HEK293T (cell line): ENCODE data around the gene DNPEP.

Experiments used
- CTCF ChIA-PET: fragments of 350-600 bp; formaldehyde crosslinking; extraction: SDS; loops from one replicate; lab custom pipeline; 2021; ENCODE audit warnings: antibody characterized with exemption, inconsistent platforms; lab: Yijun Ruan, JAX
- POLR2A ChIA-PET: fragments of 350-600 bp; formaldehyde crosslinking; extraction: SDS; loops from one replicate; lab custom pipeline; 2020; ENCODE audit warnings: antibody characterized with exemption, inconsistent platforms; lab: Yijun Ruan, JAX
- DNase-seq: peaks from one replicate; pipeline ENCODE4 v3.0.0; 2012; ENCODE audit warnings: mixed read lengths; ENCODE audit errors: extremely low spot score
- ARNT ChIP-seq: fragments of 450-650 bp; IDR thresholded peaks from 2 replicates; pipeline ENCODE4 v1.6.1; 2017; ENCODE audit warnings: mild to moderate bottlenecking
- BHLHE40 ChIP-seq: fragments of 450-650 bp; IDR thresholded peaks from 2 replicates; pipeline ENCODE4 v1.6.1; 2016; ENCODE audit warnings: mild to moderate bottlenecking, moderate library complexity, borderline replicate concordance
- CTBP1 ChIP-seq: fragments of 450-650 bp; IDR thresholded peaks from 2 replicates; pipeline ENCODE4 v1.6.1; 2016; ENCODE audit warnings: borderline replicate concordance
- ELF4 ChIP-seq: fragments of 450-650 bp; IDR thresholded peaks from 2 replicates; pipeline ENCODE4 v1.6.1; 2017; ENCODE audit warnings: antibody characterized with exemption
- FOXA1 ChIP-seq: fragments of 450-650 bp; IDR thresholded peaks from 2 replicates; pipeline ENCODE4 v1.6.1; 2016; ENCODE audit warnings: mild to moderate bottlenecking
- FOXK2 ChIP-seq: fragments of 450-650 bp; IDR thresholded peaks from 2 replicates; pipeline ENCODE4 v1.6.1; 2016; ENCODE audit warnings: mild to moderate bottlenecking
- FOXM1 ChIP-seq: fragments of 450-650 bp; IDR thresholded peaks from 2 replicates; pipeline ENCODE4 v1.6.1; 2017; ENCODE audit warnings: mild to moderate bottlenecking, borderline replicate concordance
- HDGF ChIP-seq: fragments of 450-650 bp; IDR thresholded peaks from 2 replicates; pipeline ENCODE4 v1.6.1; 2017; ENCODE audit warnings: antibody characterized with exemption, borderline replicate concordance
- L3MBTL2 ChIP-seq: fragments of 450-650 bp; conservative IDR thresholded peaks from 2 replicates; pipeline ENCODE4 v1.6.1; 2016; ENCODE audit warnings: mild to moderate bottlenecking
- LEF1 ChIP-seq: fragments of 450-650 bp; IDR thresholded peaks from 2 replicates; pipeline ENCODE4 v1.6.1; 2017; ENCODE audit warnings: mild to moderate bottlenecking, borderline replicate concordance
- NFRKB ChIP-seq: fragments of 450-650 bp; IDR thresholded peaks from 2 replicates; pipeline ENCODE4 v1.6.1; 2016; ENCODE audit warnings: mild to moderate bottlenecking, moderate library complexity
- PKNOX1 ChIP-seq: fragments of 450-650 bp; IDR thresholded peaks from 2 replicates; pipeline ENCODE4 v1.6.1; 2016
- SP1 ChIP-seq: fragments of 450-650 bp; IDR thresholded peaks from 2 replicates; pipeline ENCODE4 v1.6.1; 2017
- SUZ12 ChIP-seq: fragments of 450-650 bp; IDR thresholded peaks from 2 replicates; pipeline ENCODE4 v1.6.1; 2016; ENCODE audit warnings: mild to moderate bottlenecking
- TARDBP ChIP-seq: fragments of 450-650 bp; IDR thresholded peaks from 2 replicates; pipeline ENCODE4 v1.6.1; 2016
- ZNF384 ChIP-seq: fragments of 450-650 bp; IDR thresholded peaks from 2 replicates; pipeline ENCODE4 v1.6.1; 2016

Gene DNPEP

DNA sequence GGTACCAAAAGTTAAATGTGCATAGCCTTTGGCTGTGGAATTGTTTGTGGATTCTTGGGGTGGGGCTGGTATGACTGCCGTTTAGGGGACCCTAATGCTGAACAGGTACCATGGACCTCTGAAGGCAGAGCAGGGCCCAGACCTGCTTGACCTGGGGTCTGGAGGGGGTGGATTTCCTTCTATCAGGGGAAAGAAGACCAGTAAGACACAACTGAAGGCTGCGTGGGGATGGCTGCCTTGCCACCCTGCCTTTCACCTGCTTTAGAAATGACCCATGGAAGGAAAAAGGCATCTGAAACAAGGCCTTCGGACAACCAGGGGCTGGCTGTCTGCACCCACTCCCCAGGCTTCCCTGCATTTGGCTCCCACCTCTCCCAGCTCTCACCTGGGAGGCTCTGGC lies 37.5 kb downstream of the DNPEP start:
- TF ChIP-seq SUZ12, result no peak
- no peak for TF ChIP-seq FOXK2
- TF ChIP-seq LEF1, result no peak
- no peak for TF ChIP-seq ZNF384
- no peak for TF ChIP-seq HDGF
- TF ChIP-seq ELF4, result no peak
- no peak for TF ChIP-seq TARDBP
- TF ChIP-seq PKNOX1, result no peak
- TF ChIP-seq L3MBTL2, result no peak
- no peak for TF ChIP-seq BHLHE40
- no peak for TF ChIP-seq FOXM1
- no peak for TF ChIP-seq ARNT
- no peak for TF ChIP-seq FOXA1
- no peak for TF ChIP-seq NFRKB
- TF ChIP-seq SP1, result no peak
- TF ChIP-seq CTBP1, result no peak
- no peak for DNase-seq
- ChIA-PET CTCF (no interaction called here), POLR2A (no interaction called here)

DNA sequence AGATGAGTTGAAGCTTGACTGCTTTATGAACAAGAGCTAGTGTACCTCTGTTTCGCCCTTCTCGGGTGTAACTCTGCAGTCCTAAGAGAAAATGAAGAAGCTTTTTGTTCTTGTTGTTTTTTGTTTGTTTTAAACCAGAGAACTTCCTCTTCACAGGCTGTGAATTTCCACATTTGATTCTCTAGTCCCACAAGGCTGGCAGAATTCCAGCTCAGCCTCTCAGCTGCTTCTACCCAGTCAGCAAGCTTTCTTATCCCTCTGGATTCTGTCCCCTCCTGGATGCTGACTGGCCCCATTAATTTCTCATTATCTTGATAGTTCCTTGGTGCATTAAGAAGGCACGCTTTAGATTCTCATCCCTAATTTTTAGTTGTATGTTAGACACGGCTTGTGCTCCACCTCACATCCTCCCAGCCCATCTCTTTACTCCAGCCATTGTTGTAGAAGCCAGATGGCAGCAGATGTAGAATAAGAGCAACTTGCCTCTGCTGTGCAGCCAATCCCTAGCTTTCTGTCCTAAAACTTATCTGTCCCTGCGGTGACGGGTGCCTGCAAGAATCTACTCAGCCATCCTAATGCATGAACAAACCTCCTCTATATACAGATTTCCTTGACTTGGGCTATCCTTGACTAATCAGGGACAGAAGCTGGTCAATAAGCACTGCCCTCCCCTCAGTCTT lies 42.8 kb downstream of the DNPEP start:
- POLR2A ChIA-PET, result no interaction called here
- no peak for TF ChIP-seq ELF4
- no peak for TF ChIP-seq FOXA1
- TF ChIP-seq TARDBP, result no peak
- CTCF ChIA-PET, result interaction anchor here (0.5 to 0.8 kb wide), 7 partner anchors 33 to 447 kb away, joined by 3 to 6 read pairs (median 3); no protein-coding TSS in a partner anchor
- no peak for DNase-seq

GRCh38 chr2:219335373-219335786 lies 52.3 kb downstream of the DNPEP start:
- CTCF ChIA-PET, result no interaction called here
- no peak for DNase-seq

DNA sequence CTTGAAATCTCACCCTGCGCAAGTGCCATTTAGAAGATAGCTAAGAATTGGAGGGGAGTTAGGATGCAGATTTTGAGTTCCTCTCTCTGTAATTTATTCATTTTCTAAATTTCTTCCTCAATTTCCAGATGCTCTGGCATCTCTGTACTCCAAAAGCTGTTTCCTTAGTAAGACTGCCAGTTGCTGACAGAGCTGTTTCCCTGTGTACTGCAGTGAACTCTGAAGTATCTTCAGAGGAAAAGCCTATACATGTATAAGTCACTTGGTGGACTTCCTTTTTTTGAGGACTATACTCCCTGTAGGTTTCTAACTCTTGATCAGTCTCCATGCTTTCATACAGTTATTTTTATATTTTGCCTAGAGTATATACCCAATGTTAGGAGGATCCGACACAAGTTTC lies 53.6 kb downstream of the DNPEP start:
- ChIA-PET POLR2A (no interaction called here), CTCF (interaction anchor here (1.0 kb wide), 1 partner anchor 39 kb away, joined by 3 read pairs; no protein-coding TSS in a partner anchor)
- no peak for TF ChIP-seq ARNT
- no peak for TF ChIP-seq FOXM1
- TF ChIP-seq ZNF384, result no peak
- TF ChIP-seq NFRKB, result no peak
- TF ChIP-seq L3MBTL2, result no peak
- TF ChIP-seq CTBP1, result no peak
- no peak for TF ChIP-seq LEF1
- no peak for TF ChIP-seq FOXK2
- no peak for TF ChIP-seq BHLHE40
- no peak for DNase-seq

More at GRCh38 chr2:219335373-219335786, 52.3 kb downstream of the DNPEP start:
- POLR2A ChIA-PET, result no interaction called here
- TF ChIP-seq NFRKB, result no peak
- TF ChIP-seq HDGF, result no peak
- no peak for TF ChIP-seq FOXK2
- TF ChIP-seq SP1, result no peak
- no peak for TF ChIP-seq BHLHE40
- TF ChIP-seq L3MBTL2, result no peak
- TF ChIP-seq FOXM1, result no peak
- no peak for TF ChIP-seq ARNT
- no peak for TF ChIP-seq ZNF384
- TF ChIP-seq ELF4, result no peak
- TF ChIP-seq CTBP1, result no peak
- TF ChIP-seq LEF1, result no peak
- TF ChIP-seq PKNOX1, result no peak

GRCh38 chr2:219332542-219332941 lies 55.2 kb downstream of the DNPEP start, which contains the start of gene RESP18:
RESP18 (minus strand) TSS chr2:219332744.
- ChIA-PET POLR2A (no interaction called here), CTCF (no interaction called here)
- DNase-seq, result no peak
- TF ChIP-seq ARNT, result no peak
- TF ChIP-seq CTBP1, result no peak
- no peak for TF ChIP-seq TARDBP
- TF ChIP-seq FOXM1, result no peak
- no peak for TF ChIP-seq NFRKB
- TF ChIP-seq HDGF, result no peak
- TF ChIP-seq FOXK2, result no peak
- TF ChIP-seq LEF1, result no peak
- TF ChIP-seq SP1, result no peak
- no peak for TF ChIP-seq ELF4
- TF ChIP-seq FOXA1, result no peak
- TF ChIP-seq SUZ12, result no peak

- ChIA-PET POLR2A (no interaction called here), CTCF (no interaction called here)
- peak; percentile 71 for DNase-seq
- TF ChIP-seq FOXK2 (no peak), FOXA1 (no peak), ELF4 (no peak), LEF1 (no peak)
Observed at GRCh38 chr2:219331560-219332213, 56.0 kb downstream of the DNPEP start.
